Measurements from ENCODE around the gene TBC1D17.

DNA sequence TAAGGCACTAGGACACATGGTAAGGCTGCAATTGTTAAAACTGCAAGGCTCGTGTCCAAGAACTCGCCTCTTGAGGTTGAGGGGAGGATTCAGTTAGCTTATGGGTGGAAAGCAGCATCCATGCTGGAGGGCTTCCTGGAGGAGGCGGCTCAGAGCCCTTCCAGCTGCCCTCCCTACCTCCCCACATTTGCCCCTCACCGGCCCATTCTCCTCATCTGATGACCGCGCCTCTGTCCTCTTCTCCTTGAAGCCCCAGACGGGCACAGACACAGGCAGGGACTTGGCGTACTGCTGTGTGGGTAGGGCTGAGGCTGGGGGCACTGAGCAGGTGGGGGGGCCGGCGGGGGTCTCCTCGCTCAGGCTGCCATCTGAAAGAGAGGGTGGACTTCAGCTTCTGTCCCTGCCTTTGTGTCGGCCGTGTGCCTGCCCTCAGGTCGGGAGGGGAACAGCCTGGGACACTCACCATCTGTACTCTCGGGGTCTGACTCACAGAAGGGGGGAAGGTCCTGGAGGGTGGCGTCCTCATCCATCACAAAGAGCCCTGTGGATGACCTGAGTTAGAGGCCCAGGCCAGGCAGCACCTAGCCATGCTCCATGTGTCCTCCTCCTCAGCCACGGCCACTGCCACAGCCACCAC is 6.0 kb upstream of the TBC1D17 start:
- TF ChIP-seq ZNF384 (IDR thresholded peaks at IDR 0.05; ENCODE audit: borderline replicate concordance, low read depth, low read length) (no peak), YY1 (IDR thresholded peaks at IDR 0.05; ENCODE audit: low read depth, low read length) (no peak), SP1 (IDR thresholded peaks at IDR 0.05; ENCODE audit: low read depth, low read length) (no peak), JUNB (IDR thresholded peaks at IDR 0.05) (no peak), CBFB (IDR thresholded peaks at IDR 0.05; ENCODE audit: low read depth) (no peak), ZNF24 (IDR thresholded peaks at IDR 0.05) (no peak), CEBPB (IDR thresholded peaks at IDR 0.05; ENCODE audit: borderline replicate concordance in 1 of 2, low read depth in 2 of 2, low read length in 2 of 2) (no peak), EP300 (IDR thresholded peaks at IDR 0.05; ENCODE audit: borderline replicate concordance in 1 of 2, control insufficient read depth in 1 of 2, low read depth in 2 of 2, low read length in 2 of 2) (no peak)
- TF ChIP-seq, protein P1, sequence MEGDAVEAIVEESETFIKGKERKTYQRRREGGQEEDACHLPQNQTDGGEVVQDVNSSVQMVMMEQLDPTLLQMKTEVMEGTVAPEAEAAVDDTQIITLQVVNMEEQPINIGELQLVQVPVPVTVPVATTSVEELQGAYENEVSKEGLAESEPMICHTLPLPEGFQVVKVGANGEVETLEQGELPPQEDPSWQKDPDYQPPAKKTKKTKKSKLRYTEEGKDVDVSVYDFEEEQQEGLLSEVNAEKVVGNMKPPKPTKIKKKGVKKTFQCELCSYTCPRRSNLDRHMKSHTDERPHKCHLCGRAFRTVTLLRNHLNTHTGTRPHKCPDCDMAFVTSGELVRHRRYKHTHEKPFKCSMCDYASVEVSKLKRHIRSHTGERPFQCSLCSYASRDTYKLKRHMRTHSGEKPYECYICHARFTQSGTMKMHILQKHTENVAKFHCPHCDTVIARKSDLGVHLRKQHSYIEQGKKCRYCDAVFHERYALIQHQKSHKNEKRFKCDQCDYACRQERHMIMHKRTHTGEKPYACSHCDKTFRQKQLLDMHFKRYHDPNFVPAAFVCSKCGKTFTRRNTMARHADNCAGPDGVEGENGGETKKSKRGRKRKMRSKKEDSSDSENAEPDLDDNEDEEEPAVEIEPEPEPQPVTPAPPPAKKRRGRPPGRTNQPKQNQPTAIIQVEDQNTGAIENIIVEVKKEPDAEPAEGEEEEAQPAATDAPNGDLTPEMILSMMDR (IDR thresholded peaks at IDR 0.05 in 2 of 3, conservative IDR thresholded peaks at IDR 0.05 in 1 of 3; ENCODE audit: control insufficient read depth in 2 of 3, extremely low read depth in 1 of 3, insufficient read depth in 1 of 3, low read depth in 3 of 3, low read length in 3 of 3) = no peak
- TF ChIP-seq, protein P2, sequence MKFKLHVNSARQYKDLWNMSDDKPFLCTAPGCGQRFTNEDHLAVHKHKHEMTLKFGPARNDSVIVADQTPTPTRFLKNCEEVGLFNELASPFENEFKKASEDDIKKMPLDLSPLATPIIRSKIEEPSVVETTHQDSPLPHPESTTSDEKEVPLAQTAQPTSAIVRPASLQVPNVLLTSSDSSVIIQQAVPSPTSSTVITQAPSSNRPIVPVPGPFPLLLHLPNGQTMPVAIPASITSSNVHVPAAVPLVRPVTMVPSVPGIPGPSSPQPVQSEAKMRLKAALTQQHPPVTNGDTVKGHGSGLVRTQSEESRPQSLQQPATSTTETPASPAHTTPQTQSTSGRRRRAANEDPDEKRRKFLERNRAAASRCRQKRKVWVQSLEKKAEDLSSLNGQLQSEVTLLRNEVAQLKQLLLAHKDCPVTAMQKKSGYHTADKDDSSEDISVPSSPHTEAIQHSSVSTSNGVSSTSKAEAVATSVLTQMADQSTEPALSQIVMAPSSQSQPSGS (IDR thresholded peaks at IDR 0.05; ENCODE audit: low read length) = no peak
- TF ChIP-seq, protein P3, sequence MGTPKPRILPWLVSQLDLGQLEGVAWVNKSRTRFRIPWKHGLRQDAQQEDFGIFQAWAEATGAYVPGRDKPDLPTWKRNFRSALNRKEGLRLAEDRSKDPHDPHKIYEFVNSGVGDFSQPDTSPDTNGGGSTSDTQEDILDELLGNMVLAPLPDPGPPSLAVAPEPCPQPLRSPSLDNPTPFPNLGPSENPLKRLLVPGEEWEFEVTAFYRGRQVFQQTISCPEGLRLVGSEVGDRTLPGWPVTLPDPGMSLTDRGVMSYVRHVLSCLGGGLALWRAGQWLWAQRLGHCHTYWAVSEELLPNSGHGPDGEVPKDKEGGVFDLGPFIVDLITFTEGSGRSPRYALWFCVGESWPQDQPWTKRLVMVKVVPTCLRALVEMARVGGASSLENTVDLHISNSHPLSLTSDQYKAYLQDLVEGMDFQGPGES (IDR thresholded peaks at IDR 0.05) = no peak
